Aortic smooth muscle cell (primary cell): ENCODE results near the gene MKNK1. TPM values are rescaled to one million over a fixed set of nuclear protein-coding genes. Genes with fewer than 3 reads are reported as not detected.

ENCODE experiments used
- total RNA-seq: library from RNA; depleted of rRNA; stranded (reverse); fragments of >200 nt; gene quantifications from 2 replicates; pipeline ENCODE4 v1.2.3, GENCODE V29; 2014

MKNK1 gene
- total RNA-seq: 15.7 and 18.6 TPM in 2 replicates

DNA sequence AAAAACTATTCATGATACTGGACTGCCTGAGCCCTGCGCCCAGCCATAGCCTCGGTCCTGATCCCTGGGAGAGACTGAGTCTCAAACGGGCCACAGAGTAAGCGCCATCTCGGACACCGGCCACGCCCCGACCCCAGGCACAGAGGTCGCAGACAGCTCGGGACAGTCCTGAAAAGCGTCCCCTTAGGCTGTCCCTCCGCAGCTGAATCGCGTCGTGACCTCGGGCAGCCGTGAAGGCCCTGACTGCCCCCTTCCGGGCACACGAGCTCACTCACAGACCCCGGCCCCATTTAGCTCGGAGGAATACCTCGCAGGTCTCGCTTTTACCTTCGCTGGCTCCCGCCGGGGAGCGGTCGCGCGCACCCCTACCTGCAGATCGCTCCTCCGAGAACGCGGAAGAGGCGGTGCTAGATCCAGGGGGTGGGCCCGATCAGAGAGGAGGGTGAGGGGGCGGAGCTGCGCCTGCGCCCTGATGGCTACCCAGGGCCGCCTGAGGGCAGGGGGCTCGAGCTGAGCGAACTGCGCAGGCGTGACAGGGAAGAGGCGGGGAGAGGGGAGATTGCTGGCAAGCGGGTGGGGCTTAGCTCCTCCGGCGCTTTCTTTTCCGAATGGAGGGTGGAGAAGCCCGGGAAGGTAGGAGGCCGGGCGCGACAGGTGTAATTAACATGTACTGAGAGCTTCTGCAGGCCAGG lies at the start of gene MKNK1:
Gene MKNK1 (minus strand): TSS at position 411 of the 692 bp plus-strand sequence. CDS start 20,941 bp downstream, outside the sequence.

DNA sequence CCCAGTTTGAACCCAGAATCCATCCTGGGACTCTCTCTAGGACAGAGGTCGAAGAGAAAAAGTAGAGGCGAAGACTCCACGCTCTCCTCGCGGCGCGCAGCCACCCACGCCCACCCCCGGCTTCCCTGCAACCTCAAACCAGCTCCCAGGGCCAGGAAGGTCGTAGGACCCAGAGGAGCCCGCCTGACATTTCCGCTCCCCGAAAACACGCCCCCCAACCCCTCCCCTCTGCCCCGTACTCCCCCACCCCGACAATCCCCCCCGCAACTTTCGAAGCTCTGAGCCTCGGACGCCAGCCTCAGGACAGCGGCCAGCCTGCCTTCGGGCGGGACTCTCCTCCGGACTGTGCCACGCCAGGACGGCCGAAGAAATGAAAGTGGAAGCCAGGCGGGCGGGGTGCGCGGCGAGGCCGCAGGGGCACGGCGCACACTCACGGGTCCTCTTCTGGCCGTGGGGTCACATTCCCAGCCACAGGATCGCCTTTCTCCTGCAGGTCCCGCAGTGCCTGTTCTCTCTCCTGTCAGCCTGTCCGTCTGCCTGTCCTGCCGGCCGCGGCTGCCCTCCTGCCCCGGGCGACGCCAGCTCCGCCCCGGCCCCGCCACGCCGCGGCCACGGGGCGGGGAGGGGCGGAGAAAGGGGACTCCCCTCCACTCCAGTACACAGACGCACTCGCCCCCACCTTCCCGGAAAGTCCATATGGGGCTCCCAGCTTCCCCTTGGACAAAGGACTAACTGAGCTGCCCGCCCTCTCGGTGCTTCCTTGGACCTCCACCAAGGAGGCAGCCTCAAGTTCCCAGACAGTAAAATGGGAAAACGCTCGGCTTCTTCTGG lies 12.4 kb upstream of the MKNK1 start, which contains the start of gene MOB3C:
Gene MOB3C (minus strand): TSS at position 535 of the 831 bp plus-strand sequence. CDS start 3,490 bp downstream, outside the sequence.

DNA sequence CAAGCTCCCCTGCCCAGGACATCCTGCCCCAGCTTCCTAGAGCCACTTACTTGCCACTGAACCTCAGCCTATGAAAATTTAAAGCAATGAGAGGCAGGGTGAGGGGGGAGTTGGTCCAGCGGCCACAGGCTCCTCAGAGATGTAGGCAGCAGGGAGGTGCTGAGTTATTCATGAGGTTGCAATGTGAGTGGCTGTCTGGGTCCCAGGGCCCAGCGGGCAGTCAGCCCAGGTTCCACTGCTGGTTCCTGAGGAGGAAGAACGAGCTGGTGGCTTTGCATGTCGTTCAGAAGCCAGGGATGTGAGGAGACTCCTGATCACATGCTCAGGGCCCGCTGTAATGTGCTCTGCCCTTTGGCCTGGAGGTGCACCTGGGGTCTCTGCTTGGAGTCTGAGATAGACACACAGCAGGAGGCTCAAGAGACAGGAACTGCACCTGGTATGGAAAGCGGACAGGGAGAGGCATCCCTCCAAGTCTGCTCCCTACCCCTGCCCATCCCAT lies 52.4 kb downstream of the MKNK1 start, which contains the start of gene KNCN:
Gene KNCN (minus strand): TSS at position 51 of the 499 bp plus-strand sequence. CDS start 432 bp downstream, outside the sequence.

Other genes starting within 250 kb of the MKNK1 start
- gene FAAH, start 210.0 kb downstream of the MKNK1 start, total RNA-seq: 0.37 and 0.92 TPM in 2 replicates
- not detected in 2 replicates for gene DMBX1, start 114.4 kb downstream of the MKNK1 start, total RNA-seq
- not detected in 2 replicates for gene KNCN, start 52.6 kb downstream of the MKNK1 start, total RNA-seq
- gene MOB3C, start 12.5 kb upstream of the MKNK1 start, total RNA-seq: 10.4 and 11.4 TPM in 2 replicates
- gene ATPAF1, start 64.1 kb upstream of the MKNK1 start, total RNA-seq: 44.5 and 47.9 TPM in 2 replicates
- gene TEX38, start 67.6 kb upstream of the MKNK1 start, total RNA-seq: not detected in 2 replicates
- 30.3 and 42.4 TPM in 2 replicates for gene EFCAB14, start 114.8 kb upstream of the MKNK1 start, total RNA-seq
- not detected in 2 replicates for gene CYP4B1, start 194.8 kb upstream of the MKNK1 start, total RNA-seq